Measurements from ENCODE around the gene PPP3R1.

PPP3R1 gene, protein sequence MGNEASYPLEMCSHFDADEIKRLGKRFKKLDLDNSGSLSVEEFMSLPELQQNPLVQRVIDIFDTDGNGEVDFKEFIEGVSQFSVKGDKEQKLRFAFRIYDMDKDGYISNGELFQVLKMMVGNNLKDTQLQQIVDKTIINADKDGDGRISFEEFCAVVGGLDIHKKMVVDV

DNA sequence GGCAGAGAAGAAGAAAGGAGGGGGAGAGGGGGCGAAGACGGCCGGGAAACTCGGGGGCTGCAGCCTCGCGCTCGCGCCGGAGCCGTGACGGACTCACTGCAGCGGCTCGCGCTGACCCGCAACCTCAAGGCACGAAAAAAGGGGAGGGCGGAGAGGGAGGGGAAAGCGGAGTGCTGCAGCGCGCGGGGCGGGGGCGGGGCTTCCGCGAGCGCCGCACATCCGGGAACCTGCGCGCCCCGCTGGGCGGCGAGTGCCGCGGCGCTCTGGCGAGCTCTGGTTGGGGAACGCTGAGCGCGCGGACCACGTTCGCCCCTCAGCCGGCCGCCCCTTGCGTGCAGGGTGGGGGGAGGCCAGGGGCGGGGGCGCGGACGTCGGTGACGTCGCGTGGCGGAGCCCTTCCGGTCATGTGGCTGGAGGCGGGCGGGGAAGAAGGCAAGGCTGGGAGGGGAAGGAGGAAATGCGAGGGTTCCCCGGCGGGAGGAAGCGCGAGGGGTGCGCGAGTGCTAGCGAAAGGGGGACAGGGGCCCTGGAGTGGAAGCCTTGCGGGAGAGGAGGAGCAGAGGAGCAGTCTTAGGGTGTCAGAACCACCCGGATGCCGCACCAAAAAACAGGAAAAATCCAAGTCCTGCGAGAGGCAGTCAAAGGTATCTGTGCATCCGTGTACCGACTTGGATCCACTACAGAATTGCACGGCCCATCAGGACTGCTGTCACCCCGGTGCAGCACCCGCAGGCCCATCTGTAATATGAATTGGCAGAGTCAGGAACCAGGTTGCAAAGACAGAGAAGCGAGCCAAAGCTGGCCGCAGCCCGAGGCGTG, at the start of gene PPP3R1:
Gene PPP3R1, minus strand, starts transcription at position 133 of the 819 bp plus-strand sequence. CDS start 405 bp downstream, outside the sequence.
- peaks cover 50% of the 10 kb centered on the region for H3K4me1 ChIP-seq
- peaks cover 34% of the 10 kb centered on the region for H4K20me1 ChIP-seq
- peak within 1 kb of the TSS; percentile 84 for H3K4me2 ChIP-seq
- no peak for TF ChIP-seq Cebpa-rat (IDR thresholded peaks at IDR 0.05)
- peak within 1 kb of the TSS; percentile 94 for H3K27ac ChIP-seq
- peak within 1 kb of the TSS; percentile 80 for H3K4me3 ChIP-seq
- no peaks in the 10 kb centered on the region for H3K27me3 ChIP-seq
- no peaks in the 10 kb centered on the region for H3K9me3 ChIP-seq
- H3K9ac ChIP-seq = peak within 1 kb of the TSS; percentile 94
- peaks cover 11% of the 10 kb centered on the region; the same call in 1 of the 2 replicates for H3K36me3 ChIP-seq

DNA sequence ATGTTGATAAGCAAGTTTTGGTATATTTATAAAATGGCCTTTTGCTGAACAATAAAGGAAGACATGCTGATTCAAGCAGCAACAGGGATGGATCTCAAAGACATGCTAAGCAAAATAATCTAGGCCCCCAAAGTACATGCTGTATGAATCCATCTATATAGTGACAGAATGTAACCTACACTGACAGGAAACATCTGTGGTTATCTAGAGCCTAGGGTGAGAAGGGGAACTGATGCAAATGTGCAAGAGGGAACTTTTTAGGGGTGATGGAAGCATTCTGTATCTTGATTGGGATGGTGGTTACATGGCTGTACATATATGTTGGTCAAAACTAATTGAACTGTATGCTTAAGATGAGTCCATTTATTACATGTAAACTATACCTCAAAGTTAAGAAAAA, 43.2 kb upstream of the PPP3R1 start:
- H3K36me3 ChIP-seq = no peaks in the 10 kb centered on the region
- no peaks in the 10 kb centered on the region for H4K20me1 ChIP-seq
- H3K4me2 ChIP-seq = peak overlapping the region; percentile 26
- no peak overlapping the region for H3K27ac ChIP-seq
- TF ChIP-seq Cebpa-rat (IDR thresholded peaks at IDR 0.05) = no peak
- H3K9ac ChIP-seq = no peak overlapping the region
- H3K4me1 ChIP-seq = peaks cover 19% of the 10 kb centered on the region
- no peaks in the 10 kb centered on the region for H3K9me3 ChIP-seq
- H3K4me3 ChIP-seq = no peak overlapping the region
- H3K27me3 ChIP-seq = no peaks in the 10 kb centered on the region

DNA sequence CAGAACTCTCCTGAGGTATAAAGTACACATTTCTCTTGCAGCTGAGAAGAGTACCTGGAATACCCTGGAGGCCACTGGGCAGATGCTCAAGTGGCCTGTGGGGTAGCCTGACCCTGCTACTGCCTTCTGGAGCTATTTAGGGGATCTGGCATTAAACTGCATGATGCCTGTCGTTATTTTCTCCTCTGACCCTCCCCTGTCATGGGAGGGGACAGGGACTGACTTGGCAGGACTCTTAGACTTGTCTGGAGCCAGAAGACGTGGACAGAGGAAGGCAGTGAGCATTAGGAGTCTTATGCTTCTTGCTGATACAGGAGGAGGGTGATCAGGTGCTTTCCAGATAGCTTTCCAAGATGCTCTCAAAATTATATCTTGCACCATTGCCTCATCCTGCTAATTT, 42.6 kb upstream of the PPP3R1 start:
- Histone ChIP-seq H3K4me3 (no peak overlapping the region), H3K27ac (no peak overlapping the region), H3K9ac (no peak overlapping the region), H3K4me2 (peak overlapping the region; percentile 26; the same call in 1 of the 2 replicates), H4K20me1 (no peaks in the 10 kb centered on the region), H3K36me3 (no peaks in the 10 kb centered on the region), H3K4me1 (peaks cover 19% of the 10 kb centered on the region), H3K27me3 (no peaks in the 10 kb centered on the region), H3K9me3 (no peaks in the 10 kb centered on the region)
- TF ChIP-seq Cebpa-rat (IDR thresholded peaks at IDR 0.05) = no peak

DNA sequence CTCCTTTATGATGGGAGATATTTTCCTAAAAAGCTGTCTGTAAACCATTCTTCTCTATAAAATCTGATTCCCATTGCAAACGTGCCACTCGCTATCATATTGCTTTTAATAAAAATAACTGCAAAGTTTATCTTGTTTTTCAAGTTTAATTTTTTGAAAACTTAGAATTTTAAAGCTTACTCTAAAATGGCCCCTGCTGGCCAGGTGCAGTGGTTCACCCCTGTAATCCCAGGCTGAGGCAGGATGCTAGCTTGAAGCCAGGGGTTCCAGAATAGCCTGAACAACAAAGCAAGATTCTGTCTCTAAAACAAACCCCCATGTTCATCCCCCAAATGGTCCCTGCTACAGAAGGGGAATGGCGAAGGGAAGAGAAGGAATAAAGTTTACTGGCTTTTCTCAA, 41.9 kb upstream of the PPP3R1 start:
- Histone ChIP-seq H3K27me3 (no peaks in the 10 kb centered on the region), H4K20me1 (no peaks in the 10 kb centered on the region), H3K9ac (no peak overlapping the region), H3K4me2 (no peak overlapping the region), H3K36me3 (no peaks in the 10 kb centered on the region), H3K4me3 (no peak overlapping the region), H3K4me1 (peaks cover 19% of the 10 kb centered on the region), H3K27ac (no peak overlapping the region), H3K9me3 (no peaks in the 10 kb centered on the region)
- TF ChIP-seq Cebpa-rat (IDR thresholded peaks at IDR 0.05) = no peak

DNA sequence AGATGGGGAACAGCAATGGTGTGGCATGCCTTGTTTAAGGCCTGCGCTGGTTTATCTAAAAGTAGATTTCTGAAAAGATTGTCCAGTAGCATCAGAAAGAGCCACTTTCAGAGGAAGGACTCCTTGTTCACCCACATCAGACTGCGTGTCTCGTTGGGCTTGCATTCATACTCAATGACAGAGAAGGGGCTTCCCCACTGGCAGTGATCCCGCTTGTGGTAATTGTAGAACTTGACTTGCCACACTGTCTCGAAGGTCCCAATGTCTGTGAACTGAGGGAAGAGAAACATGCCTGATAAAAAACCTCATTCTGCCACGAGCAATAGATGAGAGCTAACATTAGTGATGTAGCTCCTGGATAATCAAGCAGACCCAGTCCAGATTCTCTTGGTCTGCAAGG, 41.4 kb upstream of the PPP3R1 start:
- Histone ChIP-seq H4K20me1 (no peaks in the 10 kb centered on the region), H3K4me1 (peaks cover 19% of the 10 kb centered on the region), H3K9me3 (no peaks in the 10 kb centered on the region), H3K36me3 (no peaks in the 10 kb centered on the region), H3K4me2 (no peak overlapping the region), H3K9ac (no peak overlapping the region), H3K27ac (no peak overlapping the region), H3K4me3 (no peak overlapping the region), H3K27me3 (no peaks in the 10 kb centered on the region)
- no peak for TF ChIP-seq Cebpa-rat (IDR thresholded peaks at IDR 0.05)

DNA sequence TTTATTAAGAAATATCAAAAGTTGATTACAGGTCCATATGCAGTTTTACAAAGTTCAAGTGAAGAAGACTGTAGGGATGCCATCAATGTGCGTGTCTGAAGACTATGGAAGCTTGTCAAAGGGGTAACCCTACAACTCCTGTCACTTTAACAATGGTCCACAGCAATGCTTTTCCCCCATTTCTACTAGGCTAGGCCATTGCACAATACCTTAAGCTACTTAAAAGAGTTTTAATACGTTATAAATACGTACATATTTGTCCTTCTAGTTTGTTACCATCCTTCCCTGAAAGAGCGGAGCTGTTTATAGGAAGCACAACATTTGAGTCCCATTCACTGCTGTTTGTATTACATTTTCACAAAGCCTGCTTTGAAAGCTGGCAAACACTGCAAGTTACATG, 40.7 kb upstream of the PPP3R1 start:
- Histone ChIP-seq H3K9me3 (no peaks in the 10 kb centered on the region), H3K27me3 (no peaks in the 10 kb centered on the region), H3K36me3 (no peaks in the 10 kb centered on the region), H4K20me1 (no peaks in the 10 kb centered on the region), H3K9ac (no peak overlapping the region), H3K4me3 (no peak overlapping the region), H3K4me1 (peaks cover 19% of the 10 kb centered on the region), H3K27ac (no peak overlapping the region), H3K4me2 (no peak overlapping the region)
- TF ChIP-seq Cebpa-rat (IDR thresholded peaks at IDR 0.05) = no peak

DNA sequence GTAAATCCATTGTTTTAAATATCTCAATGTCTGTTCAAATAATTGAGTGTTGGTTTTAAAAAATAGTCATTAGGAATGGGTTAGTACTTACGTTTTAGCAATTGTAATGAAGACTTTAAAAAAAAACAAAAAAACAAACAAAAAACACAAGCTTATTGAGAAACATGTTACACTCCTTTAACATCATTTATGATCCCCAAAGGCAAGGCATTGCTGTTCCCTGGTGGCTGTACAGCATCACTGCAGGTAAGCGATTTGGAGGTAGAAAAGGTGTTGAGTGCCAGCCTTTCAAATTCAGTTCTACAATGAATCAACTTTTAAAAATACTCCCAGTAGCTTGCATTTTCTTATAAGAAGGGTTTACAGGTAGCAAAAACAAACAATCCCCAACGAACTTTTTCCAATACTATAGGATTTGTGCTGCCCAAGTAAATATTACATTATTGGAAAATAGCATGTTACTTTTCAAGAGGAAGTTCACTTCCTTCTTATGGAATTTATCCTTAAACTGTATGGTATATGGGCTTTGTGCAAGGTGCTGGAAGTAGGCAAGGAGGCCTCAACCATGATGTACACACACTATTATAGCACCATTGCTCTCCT, 39.9 kb upstream of the PPP3R1 start:
- Histone ChIP-seq H3K9ac (no peak overlapping the region), H3K27ac (no peak overlapping the region), H3K36me3 (no peaks in the 10 kb centered on the region), H3K4me1 (peaks cover 19% of the 10 kb centered on the region), H3K27me3 (no peaks in the 10 kb centered on the region), H3K4me3 (no peak overlapping the region), H3K4me2 (no peak overlapping the region), H4K20me1 (no peaks in the 10 kb centered on the region), H3K9me3 (no peaks in the 10 kb centered on the region)
- TF ChIP-seq Cebpa-rat (IDR thresholded peaks at IDR 0.05) = no peak

DNA sequence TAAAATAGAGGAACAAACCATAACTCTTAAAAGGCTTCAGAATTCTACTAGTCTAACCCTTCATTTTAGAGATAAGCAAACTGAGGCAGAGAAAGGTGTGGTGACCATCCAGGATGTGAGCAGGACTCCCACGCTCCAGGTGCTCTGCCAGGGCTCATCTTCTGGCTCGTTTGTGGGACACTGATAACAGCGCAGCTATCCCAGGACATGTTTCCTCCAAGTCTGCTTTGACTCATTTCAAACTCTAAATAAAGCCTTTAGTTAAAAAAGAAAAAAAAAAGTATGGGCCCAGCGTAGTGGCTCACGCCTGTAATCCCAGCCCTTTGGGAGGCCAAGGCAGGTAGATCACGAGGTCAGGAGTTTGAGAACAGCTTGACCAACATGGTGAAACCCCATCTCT, 39.0 kb upstream of the PPP3R1 start:
- no peak overlapping the region for H3K4me3 ChIP-seq
- H4K20me1 ChIP-seq = no peaks in the 10 kb centered on the region
- TF ChIP-seq Cebpa-rat (IDR thresholded peaks at IDR 0.05) = no peak
- H3K27ac ChIP-seq = no peak overlapping the region
- no peaks in the 10 kb centered on the region for H3K27me3 ChIP-seq
- no peaks in the 10 kb centered on the region for H3K9me3 ChIP-seq
- no peak overlapping the region for H3K4me2 ChIP-seq
- H3K4me1 ChIP-seq = peaks cover 19% of the 10 kb centered on the region
- H3K9ac ChIP-seq = no peak overlapping the region
- H3K36me3 ChIP-seq = no peaks in the 10 kb centered on the region

DNA sequence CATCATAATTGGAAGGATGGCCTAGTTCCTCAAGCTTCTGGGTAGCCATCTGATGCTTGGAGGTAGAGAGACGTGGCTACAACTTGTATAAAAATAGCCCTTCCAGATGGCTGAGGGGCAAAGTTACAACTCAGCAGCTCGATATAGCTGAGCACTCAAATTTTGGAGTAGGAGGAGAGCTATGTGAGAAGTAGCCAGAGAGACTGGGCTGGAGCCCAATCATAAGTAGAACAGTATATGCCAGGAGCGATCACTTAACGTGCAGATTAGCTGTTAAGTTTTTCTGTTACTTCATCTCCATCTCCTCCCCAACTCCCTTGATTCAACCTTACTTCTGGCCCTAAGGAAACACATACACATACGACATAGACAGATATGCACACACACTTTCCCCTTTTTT, 38.6 kb upstream of the PPP3R1 start:
- Histone ChIP-seq H3K4me2 (no peak overlapping the region), H3K27ac (no peak overlapping the region), H4K20me1 (no peaks in the 10 kb centered on the region), H3K9ac (no peak overlapping the region), H3K36me3 (no peaks in the 10 kb centered on the region), H3K4me3 (no peak overlapping the region), H3K27me3 (no peaks in the 10 kb centered on the region), H3K4me1 (peaks cover 16% of the 10 kb centered on the region), H3K9me3 (no peaks in the 10 kb centered on the region)
- no peak for TF ChIP-seq Cebpa-rat (IDR thresholded peaks at IDR 0.05)

Measured in BLaER1 (cell line).